MM.1S (cell line): ENCODE results near the gene URB1.

Experiments used
- CTCF ChIP-seq: fragments of 300-600 bp; sonication (generic); IDR thresholded peaks from 2 replicates; pipeline ENCODE4 v1.5.1; 2016; ENCODE audit warnings: antibody characterized with exemption, low read length, mixed read lengths
- EZH2phosphoT487 ChIP-seq: fragments of 300-600 bp; sonication (generic); IDR thresholded peaks from 2 replicates; pipeline ENCODE4 v1.6.1; 2018; ENCODE audit warnings: antibody characterized with exemption, low read length

GRCh38 chr21:32367158-32367557 lies 25.7 kb downstream of the URB1 start:
- TF ChIP-seq CTCF (no peak), EZH2phosphoT487 (no peak)
